C1 segment of cervical spinal cord (tissue), 14 donors: ENCODE measurements around the gene RSPRY1.
A peak's percentile ranks its signal among the peaks of the same experiment; 100 is the strongest.
"Not testable (repeated sequence)": the region's sequence is repeated elsewhere in the genome, so short reads cannot be mapped to it uniquely, and the experiment has no call there.

Experiments used
- DNase-seq, 14 donors: peaks; one replicate each; lab custom pipeline; 2025; lab: John Stamatoyannopoulos, UW

Gene RSPRY1

GRCh38 chr16:57271063-57271345 lies 84.9 kb downstream of the RSPRY1 start:
- DNase-seq: no peak

DNA sequence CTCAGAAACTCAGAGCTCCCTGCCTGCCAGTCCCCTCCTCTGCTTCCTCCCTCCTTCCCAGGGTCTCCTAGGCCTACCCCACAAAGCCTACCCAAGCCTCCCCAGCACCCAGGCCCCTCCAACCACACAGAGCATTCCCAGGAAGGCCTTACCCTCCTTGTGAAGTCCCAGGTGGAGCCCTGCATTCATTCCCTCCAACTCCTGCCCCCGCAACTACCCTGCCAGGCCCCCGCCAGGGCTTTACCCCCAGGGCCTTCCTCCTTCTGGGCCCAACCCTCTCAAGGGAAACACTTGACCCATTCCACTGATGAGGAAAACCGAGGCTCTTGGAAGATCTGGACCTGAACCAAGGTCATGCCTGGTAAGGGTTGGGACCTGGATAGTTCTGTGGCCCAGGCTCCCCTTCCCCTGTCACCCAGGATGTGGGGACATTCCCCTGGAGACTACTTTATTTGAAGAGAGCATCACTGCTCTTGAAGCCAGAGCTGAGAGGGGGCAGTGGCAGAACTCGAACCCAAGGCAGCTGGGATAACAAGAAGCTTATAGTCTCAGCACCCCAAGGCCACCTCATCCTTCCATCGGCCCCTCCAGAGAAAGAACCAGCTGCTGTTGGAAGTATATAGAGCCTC lies 85.9 kb downstream of the RSPRY1 start:
- DNase-seq: no peak

DNA sequence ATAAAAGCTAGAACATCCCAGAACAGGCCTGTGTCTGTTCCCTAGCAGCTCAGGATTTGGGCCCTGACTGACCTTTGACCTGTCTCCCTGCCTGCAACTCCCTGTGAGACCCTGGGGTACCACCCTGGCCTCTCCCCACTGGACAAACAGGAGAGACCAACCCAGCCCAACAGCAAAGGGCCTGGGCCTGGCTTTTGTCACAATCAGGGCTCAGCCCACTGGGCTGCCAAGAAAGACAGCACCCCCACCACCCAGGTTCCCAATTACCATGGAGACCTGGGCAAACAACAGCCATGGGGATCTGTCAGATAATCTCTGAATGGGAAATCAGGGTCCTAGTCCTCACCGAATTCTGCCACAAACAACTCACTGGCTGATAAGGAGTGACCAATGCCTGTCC lies 87.2 kb downstream of the RSPRY1 start:
- DNase-seq: no peak

DNA sequence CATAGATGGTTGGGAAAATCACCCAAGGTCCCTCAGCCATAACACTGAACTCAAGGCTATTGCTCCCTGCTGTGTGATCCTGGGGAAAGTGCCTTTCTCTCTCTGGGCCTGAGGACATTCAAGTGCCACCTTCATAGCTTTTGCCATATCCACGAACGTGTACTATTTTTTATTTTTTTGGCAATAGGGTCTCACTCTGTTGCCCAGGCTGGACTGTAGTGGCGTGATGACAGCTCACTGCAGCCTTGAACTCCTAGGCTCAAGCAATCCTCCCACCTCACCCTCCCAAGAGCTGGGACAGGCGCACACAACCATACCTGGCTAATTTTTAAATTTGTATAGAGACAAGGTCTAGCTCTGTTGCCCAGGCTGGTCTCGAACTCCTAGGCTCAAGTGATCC lies 87.7 kb downstream of the RSPRY1 start:
- DNase-seq: no peak

DNA sequence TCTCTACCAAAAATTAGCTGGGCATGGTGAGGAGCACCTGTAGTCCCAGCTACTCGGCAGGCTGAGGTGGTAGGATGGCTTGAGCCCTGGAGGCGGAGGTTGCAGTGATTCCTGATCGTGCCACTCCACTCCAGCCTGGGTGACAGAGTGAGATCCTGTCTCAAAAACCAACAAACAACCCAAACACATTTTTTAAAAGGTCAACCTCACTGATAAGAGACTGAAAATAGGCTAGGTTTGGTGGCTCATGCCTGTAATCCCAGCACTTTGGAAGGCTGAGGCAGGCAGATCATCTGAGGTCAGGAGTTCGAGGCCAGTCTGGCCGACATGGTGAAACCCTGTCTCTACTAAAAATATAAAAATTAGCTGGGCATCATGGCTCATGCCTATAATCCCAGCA lies 89.8 kb downstream of the RSPRY1 start:
- not testable (repeated sequence) for DNase-seq

GRCh38 chr16:57276596-57276995 lies 90.5 kb downstream of the RSPRY1 start:
- DNase-seq: no peak

DNA sequence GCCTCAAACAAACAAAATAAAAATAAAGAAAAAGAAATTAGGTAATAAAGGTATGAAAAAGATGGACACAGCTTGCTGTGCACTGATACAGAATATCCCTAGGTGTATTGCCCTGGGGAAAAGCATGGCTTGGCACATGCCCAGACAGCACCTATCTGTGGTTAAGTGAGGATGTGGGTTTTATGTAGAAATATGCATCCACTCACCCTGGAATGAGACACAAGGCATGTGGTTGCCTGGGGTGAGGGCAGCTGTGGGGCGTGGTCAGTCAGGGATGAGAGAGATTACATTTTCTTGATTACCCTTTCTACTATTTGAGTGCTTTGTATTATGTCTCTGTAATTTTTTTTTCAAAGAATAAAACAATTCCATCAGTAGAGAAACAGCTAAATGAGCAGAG lies 91.5 kb downstream of the RSPRY1 start:
- DNase-seq: no peak

DNA sequence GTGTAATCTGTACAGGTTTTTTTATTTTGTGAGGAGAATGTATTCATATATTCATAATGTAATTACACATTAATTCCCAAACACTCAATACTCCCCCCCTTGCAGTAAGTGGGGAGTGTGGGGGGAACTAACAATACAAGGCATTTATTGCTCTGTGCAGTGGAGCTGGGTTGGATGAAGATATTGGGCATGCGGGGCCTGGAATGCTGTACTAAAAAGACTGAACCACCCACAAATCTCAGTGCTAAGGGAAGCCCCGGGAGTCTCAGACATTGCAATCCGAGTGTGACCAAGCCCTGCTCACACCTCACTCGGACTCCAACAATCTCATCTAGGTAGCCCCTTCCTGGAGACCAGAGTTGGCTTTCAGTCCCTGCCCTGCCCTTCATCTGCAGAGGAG lies 92.4 kb downstream of the RSPRY1 start:
- peak in 5 of 14 donors; percentile 21 to 54 (median 31) for DNase-seq

GRCh38 chr16:57279780-57280638 lies 93.9 kb downstream of the RSPRY1 start:
- DNase-seq: no peak

DNA sequence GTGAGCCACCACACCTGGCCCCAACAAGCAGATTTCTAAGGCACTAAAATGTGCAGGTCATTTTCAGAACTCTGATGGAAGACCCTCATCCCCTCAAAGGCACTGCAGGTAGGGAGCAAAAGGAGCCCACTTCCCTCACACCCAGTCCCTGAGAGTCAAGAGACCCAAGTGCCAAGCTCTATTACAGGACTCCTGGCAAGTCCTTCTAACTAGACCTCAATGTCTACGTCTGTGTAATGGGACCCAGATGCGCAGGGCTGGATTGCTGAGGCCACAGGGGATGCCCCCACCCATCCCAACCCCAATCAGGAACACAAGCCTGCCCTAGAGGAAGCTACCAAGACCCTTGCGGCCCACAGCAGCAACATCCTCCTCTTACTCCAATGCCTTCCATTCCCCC lies 95.7 kb downstream of the RSPRY1 start:
- no peak for DNase-seq

GRCh38 chr16:57282510-57283213 lies 96.5 kb downstream of the RSPRY1 start:
- DNase-seq: no peak

GRCh38 chr16:57283214-57283958 lies 97.3 kb downstream of the RSPRY1 start:
- DNase-seq: peak in 3 of 14 donors; percentile 43 to 57 (median 52)

GRCh38 chr16:57283959-57284208 lies 97.8 kb downstream of the RSPRY1 start:
- no peak for DNase-seq

DNA sequence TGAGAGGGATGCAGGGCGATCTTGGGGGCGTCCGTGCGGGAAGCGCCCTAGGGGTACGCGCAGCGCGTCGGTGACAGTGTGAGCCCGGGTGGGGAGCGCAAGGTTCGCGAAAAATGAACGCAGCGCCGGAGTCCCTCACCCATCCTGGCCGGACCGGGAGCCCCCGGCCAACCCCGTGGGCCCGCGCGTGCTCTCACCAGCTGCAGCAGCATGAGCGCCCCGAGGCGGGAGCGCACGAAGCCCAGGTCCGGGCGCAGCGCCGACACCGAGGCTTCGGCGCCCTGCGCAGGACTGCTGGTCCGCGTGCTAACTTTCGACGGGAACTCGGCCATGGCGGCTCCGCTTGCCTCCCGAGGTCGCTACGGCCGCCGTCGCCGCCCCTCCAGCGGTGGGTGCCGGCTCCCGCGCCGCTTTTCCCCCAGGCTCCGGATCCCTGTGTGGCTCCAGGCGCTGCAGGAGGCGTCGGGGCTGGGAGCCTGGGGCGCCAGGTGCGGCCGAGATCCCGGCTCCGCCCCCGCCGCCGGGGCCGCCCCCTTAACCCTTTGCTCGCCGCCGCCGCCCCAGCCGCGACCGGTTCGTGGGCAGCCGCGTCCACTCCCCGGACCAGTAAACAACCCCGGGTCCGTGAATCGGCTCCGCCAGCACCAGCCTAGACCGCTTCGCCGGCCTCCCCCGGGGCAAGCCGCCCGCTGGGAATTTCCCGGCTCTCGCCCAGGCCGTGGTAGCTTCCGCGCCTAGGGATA lies 98.3 kb downstream of the RSPRY1 start, which contains the start of gene PLLP:
TSS of gene PLLP (minus strand) at position 464 of the 743 bp plus-strand sequence. CDS start at position 332, 132 bp downstream.
- DNase-seq: peak in 6 of 14 donors; percentile 25 to 65 (median 62)

GRCh38 chr16:57284952-57285363 lies 98.8 kb downstream of the RSPRY1 start:
- no peak for DNase-seq

GRCh38 chr16:57285379-57285778 lies 99.2 kb downstream of the RSPRY1 start:
- no peak for DNase-seq

DNA sequence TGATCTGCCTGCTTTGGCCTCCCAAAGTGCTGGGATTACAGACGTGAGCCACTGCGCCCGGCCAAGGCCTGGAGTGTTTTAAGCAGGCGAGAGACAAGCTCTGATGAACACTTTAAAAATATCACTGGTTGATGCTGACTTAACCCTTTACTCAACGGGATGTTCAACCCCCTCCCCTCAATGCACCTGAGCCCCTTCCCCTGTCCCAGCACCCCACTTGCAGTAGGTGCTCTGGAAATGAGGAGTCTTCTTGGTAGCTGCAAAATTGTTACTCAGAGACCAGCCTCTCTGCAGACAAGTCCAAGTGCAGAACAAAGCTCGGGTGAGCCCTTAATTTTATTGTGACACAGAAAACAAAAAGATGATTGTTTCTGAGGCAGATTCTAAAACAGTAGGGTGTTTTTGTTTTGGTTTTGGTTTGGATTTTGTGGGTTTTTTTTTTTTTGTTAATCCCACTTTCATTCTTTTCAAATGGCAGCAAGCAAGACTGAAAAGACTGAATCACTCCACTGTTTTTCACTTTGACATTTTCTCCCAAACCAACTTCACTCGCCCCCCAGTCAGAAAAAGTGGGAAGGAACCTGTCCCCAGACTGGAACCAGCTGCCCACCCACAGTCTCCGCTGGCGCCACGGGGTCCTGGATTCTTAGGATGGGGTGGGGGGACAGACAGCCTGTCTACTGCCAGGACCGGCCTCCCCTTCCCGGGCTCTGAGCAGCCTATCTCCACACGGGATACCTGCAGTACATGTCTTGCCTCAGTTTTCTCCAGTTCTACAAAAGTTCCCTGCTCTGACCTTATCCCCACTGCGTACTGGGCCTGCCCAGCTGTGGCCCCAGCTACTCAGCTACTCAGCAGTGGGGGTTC lies 103.5 kb downstream of the RSPRY1 start:
- DNase-seq: peak in 4 of 14 donors; percentile 33 to 67 (median 42)
